Neural cell (in vitro differentiated cells): ENCODE results near the gene CITED1.

Experiments
- EZH2 ChIP-seq: fragments of 200-600, 300-800 bp; shearing (Covaris generic), sonication (generic); IDR thresholded peaks from 2 replicates; pipeline ENCODE4 v1.6.1; 2014; ENCODE audit warnings: antibody characterized with exemption, low read length, borderline replicate concordance, mild to moderate bottlenecking; ENCODE audit not compliant: insufficient read depth, poor library complexity, severe bottlenecking
- POLR2AphosphoS5 ChIP-seq: IDR thresholded peaks from 2 replicates; pipeline ENCODE4 v1.6.1; 2012
- RAD21 ChIP-seq: fragments of 450-650 bp; conservative IDR thresholded peaks from 2 replicates; pipeline ENCODE4 v1.6.1; 2014; ENCODE audit warnings: antibody characterized with exemption, mild to moderate bottlenecking, moderate library complexity
- SMC3 ChIP-seq: fragments of 450-650 bp; conservative IDR thresholded peaks from 2 replicates; pipeline ENCODE4 v1.6.1; 2014; ENCODE audit warnings: antibody characterized with exemption, mild to moderate bottlenecking, moderate library complexity; ENCODE audit not compliant: poor library complexity
- TAF1 ChIP-seq: IDR thresholded peaks from 2 replicates; pipeline ENCODE4 v1.6.1; 2012; ENCODE audit warnings: low read depth
- TF ChIP-seq, protein P1 (sequence below): fragments of 450-650 bp; IDR thresholded peaks from 2 replicates; pipeline ENCODE4 v1.5.1; 2014; ENCODE audit warnings: antibody characterized with exemption, mild to moderate bottlenecking, moderate library complexity; ENCODE audit not compliant: poor library complexity, severe bottlenecking
- TF ChIP-seq, protein P2 (sequence below): IDR thresholded peaks from 2 replicates; pipeline ENCODE4 v1.6.1; 2012; ENCODE audit warnings: borderline replicate concordance

DNA sequence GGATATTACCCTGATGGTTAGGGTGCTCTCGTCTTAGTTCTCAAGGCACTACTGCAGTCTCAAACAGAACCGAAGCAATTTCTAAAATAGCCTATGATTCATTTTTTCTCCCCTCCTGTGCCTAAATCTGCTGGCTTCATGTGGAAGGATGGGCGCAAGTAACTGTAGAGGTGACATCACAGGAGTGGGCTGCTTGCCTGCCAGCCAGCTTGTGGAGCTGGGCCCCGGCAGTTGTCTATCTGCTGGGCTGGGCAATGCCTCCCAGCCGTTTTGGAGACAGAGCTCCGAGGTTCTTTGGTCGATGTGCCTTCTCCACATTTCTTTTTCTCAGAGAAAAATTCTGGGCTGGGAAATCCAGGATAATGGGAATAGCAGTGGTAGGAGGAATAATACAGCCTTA, 34.3 kb upstream of the CITED1 start:
- TF ChIP-seq POLR2AphosphoS5 (no peak), RAD21 (no peak), EZH2 (no peak), TAF1 (no peak), SMC3 (no peak)
- TF ChIP-seq, protein P1, sequence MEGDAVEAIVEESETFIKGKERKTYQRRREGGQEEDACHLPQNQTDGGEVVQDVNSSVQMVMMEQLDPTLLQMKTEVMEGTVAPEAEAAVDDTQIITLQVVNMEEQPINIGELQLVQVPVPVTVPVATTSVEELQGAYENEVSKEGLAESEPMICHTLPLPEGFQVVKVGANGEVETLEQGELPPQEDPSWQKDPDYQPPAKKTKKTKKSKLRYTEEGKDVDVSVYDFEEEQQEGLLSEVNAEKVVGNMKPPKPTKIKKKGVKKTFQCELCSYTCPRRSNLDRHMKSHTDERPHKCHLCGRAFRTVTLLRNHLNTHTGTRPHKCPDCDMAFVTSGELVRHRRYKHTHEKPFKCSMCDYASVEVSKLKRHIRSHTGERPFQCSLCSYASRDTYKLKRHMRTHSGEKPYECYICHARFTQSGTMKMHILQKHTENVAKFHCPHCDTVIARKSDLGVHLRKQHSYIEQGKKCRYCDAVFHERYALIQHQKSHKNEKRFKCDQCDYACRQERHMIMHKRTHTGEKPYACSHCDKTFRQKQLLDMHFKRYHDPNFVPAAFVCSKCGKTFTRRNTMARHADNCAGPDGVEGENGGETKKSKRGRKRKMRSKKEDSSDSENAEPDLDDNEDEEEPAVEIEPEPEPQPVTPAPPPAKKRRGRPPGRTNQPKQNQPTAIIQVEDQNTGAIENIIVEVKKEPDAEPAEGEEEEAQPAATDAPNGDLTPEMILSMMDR = no peak
- TF ChIP-seq, protein P2, sequence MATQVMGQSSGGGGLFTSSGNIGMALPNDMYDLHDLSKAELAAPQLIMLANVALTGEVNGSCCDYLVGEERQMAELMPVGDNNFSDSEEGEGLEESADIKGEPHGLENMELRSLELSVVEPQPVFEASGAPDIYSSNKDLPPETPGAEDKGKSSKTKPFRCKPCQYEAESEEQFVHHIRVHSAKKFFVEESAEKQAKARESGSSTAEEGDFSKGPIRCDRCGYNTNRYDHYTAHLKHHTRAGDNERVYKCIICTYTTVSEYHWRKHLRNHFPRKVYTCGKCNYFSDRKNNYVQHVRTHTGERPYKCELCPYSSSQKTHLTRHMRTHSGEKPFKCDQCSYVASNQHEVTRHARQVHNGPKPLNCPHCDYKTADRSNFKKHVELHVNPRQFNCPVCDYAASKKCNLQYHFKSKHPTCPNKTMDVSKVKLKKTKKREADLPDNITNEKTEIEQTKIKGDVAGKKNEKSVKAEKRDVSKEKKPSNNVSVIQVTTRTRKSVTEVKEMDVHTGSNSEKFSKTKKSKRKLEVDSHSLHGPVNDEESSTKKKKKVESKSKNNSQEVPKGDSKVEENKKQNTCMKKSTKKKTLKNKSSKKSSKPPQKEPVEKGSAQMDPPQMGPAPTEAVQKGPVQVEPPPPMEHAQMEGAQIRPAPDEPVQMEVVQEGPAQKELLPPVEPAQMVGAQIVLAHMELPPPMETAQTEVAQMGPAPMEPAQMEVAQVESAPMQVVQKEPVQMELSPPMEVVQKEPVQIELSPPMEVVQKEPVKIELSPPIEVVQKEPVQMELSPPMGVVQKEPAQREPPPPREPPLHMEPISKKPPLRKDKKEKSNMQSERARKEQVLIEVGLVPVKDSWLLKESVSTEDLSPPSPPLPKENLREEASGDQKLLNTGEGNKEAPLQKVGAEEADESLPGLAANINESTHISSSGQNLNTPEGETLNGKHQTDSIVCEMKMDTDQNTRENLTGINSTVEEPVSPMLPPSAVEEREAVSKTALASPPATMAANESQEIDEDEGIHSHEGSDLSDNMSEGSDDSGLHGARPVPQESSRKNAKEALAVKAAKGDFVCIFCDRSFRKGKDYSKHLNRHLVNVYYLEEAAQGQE = no peak
